ENCODE results near the gene SPINT1. TPM values are rescaled to one million over a fixed set of nuclear protein-coding genes. Genes with fewer than 3 reads are reported as not detected.

Gene SPINT1
- total and polyA plus RNA-seq, 10 donors = 4.8 to 25.8 (median 8.6) TPM

DNA sequence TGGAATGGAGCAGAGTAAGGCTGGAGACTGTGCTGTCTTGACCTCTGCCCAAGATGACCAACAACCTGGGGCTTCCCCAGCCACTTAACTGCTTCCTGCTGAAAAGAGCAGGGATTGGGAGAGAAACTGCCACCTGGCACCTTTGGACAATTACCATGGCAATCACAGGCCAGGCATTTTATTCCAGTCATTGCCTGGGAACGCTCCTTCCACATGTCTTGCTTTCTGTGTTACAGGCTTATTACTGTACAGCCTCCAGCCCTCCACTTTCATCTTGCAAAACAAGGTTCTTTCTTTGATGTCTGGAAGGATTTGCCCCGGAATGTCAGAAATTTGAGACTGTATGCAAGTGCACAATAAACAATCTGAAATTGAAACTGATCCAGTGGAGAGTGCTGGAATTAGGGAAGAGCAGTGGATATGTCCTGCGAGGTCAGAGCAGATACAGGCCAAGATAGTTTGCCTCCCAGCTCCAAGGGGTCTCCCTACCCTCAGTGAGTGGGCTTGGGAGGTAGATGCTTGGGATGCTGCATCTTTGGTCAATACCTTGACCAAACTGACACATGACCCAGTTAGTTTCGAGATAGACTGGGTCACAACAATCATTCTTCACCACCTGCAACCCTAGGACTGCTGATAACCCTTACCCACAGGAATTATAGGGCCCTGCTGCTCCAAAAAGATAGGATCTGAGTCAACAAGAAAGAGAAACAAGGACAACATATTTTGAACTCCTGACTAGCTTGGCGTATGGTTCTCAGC is 18.0 kb upstream of the SPINT1 start:
- Histone ChIP-seq H3K4me1 (no peaks in the 10 kb centered on the region), H3K36me3 (no peaks in the 10 kb centered on the region), H3K4me3 (no peak overlapping the region), H3K9me3 (no peaks in the 10 kb centered on the region), H3K27me3 (replicated peaks in 1 of 7) (no peaks in the 10 kb centered on the region), H3K27ac (no peak overlapping the region)
- TF ChIP-seq POLR2AphosphoS5 (IDR thresholded peaks at IDR 0.05) = no peak
- no peak for TF ChIP-seq CTCF (IDR thresholded peaks at IDR 0.05 in 8 of 11, conservative IDR thresholded peaks at IDR 0.05 in 3 of 11)
- no peak for TF ChIP-seq POLR2A (IDR thresholded peaks at IDR 0.05)
- no peak for DNase-seq
- WGBS, 5 donors = 70 to 85% (median 72%) methylated on average over 5 of the region's 5 CpGs
- intact Hi-C loops (cut with DNase I; ENCODE audit: low total_unique reads) = no loop called here

GRCh38 chr15:40826423-40827075 is 17.3 kb upstream of the SPINT1 start:
- DNase-seq = no peak
- Histone ChIP-seq H3K4me1 (no peaks in the 10 kb centered on the region), H3K9me3 (no peaks in the 10 kb centered on the region), H3K4me3 (no peak overlapping the region), H3K27me3 (replicated peaks in 1 of 7) (no peaks in the 10 kb centered on the region), H3K27ac (no peak overlapping the region), H3K36me3 (no peaks in the 10 kb centered on the region)
- 72 to 96% (median 89%) methylated on average over 4 of the region's 4 CpGs for WGBS, 5 donors
- intact Hi-C loops (cut with DNase I; ENCODE audit: low total_unique reads) = no loop called here
- TF ChIP-seq CTCF (IDR thresholded peaks at IDR 0.05 in 8 of 11, conservative IDR thresholded peaks at IDR 0.05 in 3 of 11) (no peak), POLR2A (IDR thresholded peaks at IDR 0.05) (no peak), POLR2AphosphoS5 (IDR thresholded peaks at IDR 0.05) (no peak)

- Histone ChIP-seq H3K4me1 (no peaks in the 10 kb centered on the region), H3K9me3 (no peaks in the 10 kb centered on the region), H3K27me3 (replicated peaks in 1 of 7) (no peaks in the 10 kb centered on the region), H3K36me3 (no peaks in the 10 kb centered on the region), H3K27ac (no peak within 1 kb of the TSS), H3K4me3 (no peak within 1 kb of the TSS)
- DNase-seq = no peak
- WGBS, 5 donors = 89 to 96% (median 92%) methylated on average over 6 of the region's 6 CpGs
- intact Hi-C loops (cut with DNase I; ENCODE audit: low total_unique reads) = no loop called here
- no peak for TF ChIP-seq CTCF (IDR thresholded peaks at IDR 0.05 in 8 of 11, conservative IDR thresholded peaks at IDR 0.05 in 3 of 11)
- no peak for TF ChIP-seq POLR2AphosphoS5 (IDR thresholded peaks at IDR 0.05)
- TF ChIP-seq POLR2A (IDR thresholded peaks at IDR 0.05) = no peak
Measured at GRCh38 chr15:40828447-40829036, 15.3 kb upstream of the SPINT1 start, which contains the start of gene PPP1R14D. TSS of gene PPP1R14D (minus strand) at chr15:40828708. CDS start at chr15:40828641, 67 bp downstream.

- 77 to 94% (median 87%) methylated on average over 7 of the region's 7 CpGs for WGBS, 5 donors
- H3K36me3 ChIP-seq = no peaks in the 10 kb centered on the region
- H3K9me3 ChIP-seq = no peaks in the 10 kb centered on the region
- TF ChIP-seq POLR2AphosphoS5 (IDR thresholded peaks at IDR 0.05) (no peak), POLR2A (IDR thresholded peaks at IDR 0.05) (no peak), CTCF (IDR thresholded peaks at IDR 0.05 in 8 of 11, conservative IDR thresholded peaks at IDR 0.05 in 3 of 11) (no peak)
- no peaks in the 10 kb centered on the region for H3K4me1 ChIP-seq
- H3K4me3 ChIP-seq = no peak overlapping the region
- intact Hi-C loops (cut with DNase I; ENCODE audit: low total_unique reads) = no loop called here
- no peak overlapping the region for H3K27ac ChIP-seq
- DNase-seq = no peak
- H3K27me3 ChIP-seq (replicated peaks in 1 of 7) = no peaks in the 10 kb centered on the region
Measured at GRCh38 chr15:40829115-40829514, 14.7 kb upstream of the SPINT1 start.
